Measurements from ENCODE around the gene LAMTOR2. TPM values are rescaled to one million over a fixed set of nuclear protein-coding genes. Genes with fewer than 3 reads are reported as not detected.
"Not testable (repeated sequence)": the region's sequence is repeated elsewhere in the genome, so short reads cannot be mapped to it uniquely, and the experiment has no call there.

The LAMTOR2 gene
- total RNA-seq, 1 donor from 2014 or later, result 61.0 TPM

GRCh38 chr1:156021954-156022353 is 32.6 kb upstream of the LAMTOR2 start:
- peak overlapping the region; percentile 45 for H3K27ac Mint-ChIP-seq

GRCh38 chr1:156024801-156025200 is 29.8 kb upstream of the LAMTOR2 start:
- Mint-ChIP-seq H3K27ac (no peak overlapping the region), H3K4me1 (ENCODE audit: low read depth) (peaks cover 8% of the 10 kb centered on the region), H3K9me3 (ENCODE audit: low read depth) (no peaks in the 10 kb centered on the region), H3K36me3 (ENCODE audit: insufficient read depth) (no peaks in the 10 kb centered on the region), H3K27me3 (peaks cover 5% of the 10 kb centered on the region), H3K4me3 (ENCODE audit: low read depth) (no peak overlapping the region)
- DNase-seq (ENCODE audit: low spot score, unreplicated experiment), result no peak
- TF ChIP-seq, protein P1, sequence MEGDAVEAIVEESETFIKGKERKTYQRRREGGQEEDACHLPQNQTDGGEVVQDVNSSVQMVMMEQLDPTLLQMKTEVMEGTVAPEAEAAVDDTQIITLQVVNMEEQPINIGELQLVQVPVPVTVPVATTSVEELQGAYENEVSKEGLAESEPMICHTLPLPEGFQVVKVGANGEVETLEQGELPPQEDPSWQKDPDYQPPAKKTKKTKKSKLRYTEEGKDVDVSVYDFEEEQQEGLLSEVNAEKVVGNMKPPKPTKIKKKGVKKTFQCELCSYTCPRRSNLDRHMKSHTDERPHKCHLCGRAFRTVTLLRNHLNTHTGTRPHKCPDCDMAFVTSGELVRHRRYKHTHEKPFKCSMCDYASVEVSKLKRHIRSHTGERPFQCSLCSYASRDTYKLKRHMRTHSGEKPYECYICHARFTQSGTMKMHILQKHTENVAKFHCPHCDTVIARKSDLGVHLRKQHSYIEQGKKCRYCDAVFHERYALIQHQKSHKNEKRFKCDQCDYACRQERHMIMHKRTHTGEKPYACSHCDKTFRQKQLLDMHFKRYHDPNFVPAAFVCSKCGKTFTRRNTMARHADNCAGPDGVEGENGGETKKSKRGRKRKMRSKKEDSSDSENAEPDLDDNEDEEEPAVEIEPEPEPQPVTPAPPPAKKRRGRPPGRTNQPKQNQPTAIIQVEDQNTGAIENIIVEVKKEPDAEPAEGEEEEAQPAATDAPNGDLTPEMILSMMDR (IDR thresholded peaks at IDR 0.05; ENCODE audit: unreplicated experiment), result no peak

More at GRCh38 chr1:156021954-156022353, 32.6 kb upstream of the LAMTOR2 start:
- TF ChIP-seq, protein P1 (IDR thresholded peaks at IDR 0.05; ENCODE audit: unreplicated experiment), result no peak
- no peak overlapping the region for H3K4me3 Mint-ChIP-seq (ENCODE audit: low read depth)
- peaks cover 13% of the 10 kb centered on the region for H3K4me1 Mint-ChIP-seq (ENCODE audit: low read depth)
- no peaks in the 10 kb centered on the region for H3K9me3 Mint-ChIP-seq (ENCODE audit: low read depth)
- DNase-seq (ENCODE audit: low spot score, unreplicated experiment), result no peak
- peaks cover 8% of the 10 kb centered on the region for H3K36me3 Mint-ChIP-seq (ENCODE audit: insufficient read depth)
- H3K27me3 Mint-ChIP-seq, result peaks cover 5% of the 10 kb centered on the region

- Mint-ChIP-seq H3K27me3 (peaks cover 5% of the 10 kb centered on the region), H3K27ac (no peak overlapping the region), H3K4me3 (ENCODE audit: low read depth) (no peak overlapping the region), H3K36me3 (ENCODE audit: insufficient read depth) (no peaks in the 10 kb centered on the region), H3K9me3 (ENCODE audit: low read depth) (no peaks in the 10 kb centered on the region), H3K4me1 (ENCODE audit: low read depth) (peaks cover 1% of the 10 kb centered on the region)
- TF ChIP-seq, protein P1 (IDR thresholded peaks at IDR 0.05; ENCODE audit: unreplicated experiment), result peak; percentile 76
- peak; percentile 47 for DNase-seq (ENCODE audit: low spot score, unreplicated experiment)
Observed at GRCh38 chr1:156025876-156026275, 28.7 kb upstream of the LAMTOR2 start.

GRCh38 chr1:156026588-156026987 is 28.0 kb upstream of the LAMTOR2 start:
- H3K4me3 Mint-ChIP-seq (ENCODE audit: low read depth), result no peak overlapping the region
- no peak overlapping the region for H3K27ac Mint-ChIP-seq
- no peaks in the 10 kb centered on the region for H3K9me3 Mint-ChIP-seq (ENCODE audit: low read depth)
- peaks cover 5% of the 10 kb centered on the region for H3K27me3 Mint-ChIP-seq
- no peaks in the 10 kb centered on the region for H3K36me3 Mint-ChIP-seq (ENCODE audit: insufficient read depth)
- no peak for DNase-seq (ENCODE audit: low spot score, unreplicated experiment)
- TF ChIP-seq, protein P1 (IDR thresholded peaks at IDR 0.05; ENCODE audit: unreplicated experiment), result no peak
- H3K4me1 Mint-ChIP-seq (ENCODE audit: low read depth), result peaks cover 1% of the 10 kb centered on the region

- Mint-ChIP-seq H3K9me3 (ENCODE audit: low read depth) (no peaks in the 10 kb centered on the region), H3K27me3 (no peaks in the 10 kb centered on the region), H3K4me3 (ENCODE audit: low read depth) (no peak overlapping the region), H3K27ac (no peak overlapping the region), H3K4me1 (ENCODE audit: low read depth) (no peaks in the 10 kb centered on the region), H3K36me3 (ENCODE audit: insufficient read depth) (peaks cover 7% of the 10 kb centered on the region)
- DNase-seq (ENCODE audit: low spot score, unreplicated experiment), result no peak
- TF ChIP-seq, protein P1 (IDR thresholded peaks at IDR 0.05; ENCODE audit: unreplicated experiment), result no peak
Observed at GRCh38 chr1:156033011-156033410, 21.6 kb upstream of the LAMTOR2 start.

- H3K27me3 Mint-ChIP-seq; H3K4me3 Mint-ChIP-seq (ENCODE audit: low read depth); H3K4me1 Mint-ChIP-seq (ENCODE audit: low read depth); H3K9me3 Mint-ChIP-seq (ENCODE audit: low read depth); H3K27ac Mint-ChIP-seq; DNase-seq (ENCODE audit: low spot score, unreplicated experiment): not testable (repeated sequence)
- H3K36me3 Mint-ChIP-seq (ENCODE audit: insufficient read depth), result peaks cover 12% of the 10 kb centered on the region
Observed at GRCh38 chr1:156034991-156035390, 19.6 kb upstream of the LAMTOR2 start.

Measured in progenitor cell of endocrine pancreas (in vitro differentiated cells).